A673 (cell line): ENCODE data around the gene TMEM88. TPM values are rescaled to one million over a fixed set of nuclear protein-coding genes. Genes with fewer than 3 reads are reported as not detected.

ENCODE experiments used
- BruUV-seq: library from RNA; stranded (reverse); fragments of 400-500 nt; replicated peaks from 2 replicates; lab custom pipeline; 2021; lab: Mats Ljungman, UMichigan
- CTCF ChIA-PET: fragments of 300-600 bp; sonication (Branson Sonifier 250); formaldehyde crosslinking; loops from one replicate; lab custom pipeline; 2022; ENCODE audit warnings: antibody characterized with exemption; lab: Charles Lee
- POLR2A ChIA-PET: fragments of 300-600 bp; sonication (Branson Sonifier 250); formaldehyde crosslinking; loops from one replicate; lab custom pipeline; 2022; ENCODE audit warnings: antibody characterized with exemption; ENCODE audit not compliant: low non-redundant PET; lab: Charles Lee
- DNase-seq: peaks from one replicate; pipeline ENCODE4 v3.0.0-alpha.2; 2015; ENCODE audit warnings: low spot score
- H3K27ac ChIP-seq: fragments of 200-600 bp; sonication (generic); 2 replicates; pipeline ENCODE4 v1.5.1; 2016; ENCODE audit warnings: mixed run types, low read depth, mild to moderate bottlenecking, mixed read lengths, antibody characterized with exemption, low read length; ENCODE audit not compliant: poor library complexity, severe bottlenecking
- H3K27me3 ChIP-seq: fragments of 200-600 bp; sonication (generic); replicated peaks from 2 replicates; pipeline ENCODE4 v1.6.1; 2017; ENCODE audit warnings: mixed run types, low read depth, mild to moderate bottlenecking, mixed read lengths, antibody characterized with exemption, low read length; ENCODE audit not compliant: insufficient read depth, poor library complexity
- H3K36me3 ChIP-seq: fragments of 200-600 bp; sonication (generic); 2 replicates; pipeline ENCODE4 v1.6.1; 2016; ENCODE audit warnings: mixed run types, mild to moderate bottlenecking, mixed read lengths, antibody characterized with exemption, low read length; ENCODE audit not compliant: insufficient read depth, poor library complexity, severe bottlenecking
- H3K4me1 ChIP-seq: fragments of 200-600 bp; sonication (generic); 2 replicates; pipeline ENCODE4 v1.6.1; 2017; ENCODE audit warnings: mixed run types, mild to moderate bottlenecking, mixed read lengths, antibody characterized with exemption, low read length; ENCODE audit not compliant: insufficient read depth, poor library complexity, severe bottlenecking
- H3K4me3 ChIP-seq: fragments of 200-600 bp; sonication (generic); 2 replicates; pipeline ENCODE4 v1.5.1; 2016; ENCODE audit warnings: low read depth, mixed run types, mild to moderate bottlenecking, mixed read lengths, low read length; ENCODE audit not compliant: poor library complexity, severe bottlenecking
- H3K9me3 ChIP-seq: fragments of 200-600 bp; sonication (generic); 2 replicates; pipeline ENCODE4 v1.6.1; 2016; ENCODE audit warnings: mixed run types, low read depth, mild to moderate bottlenecking, mixed read lengths, antibody characterized with exemption, low read length; ENCODE audit not compliant: poor library complexity, severe bottlenecking
- CTCF ChIP-seq: fragments of 300-800, 200-600 bp; sonication (generic); conservative IDR thresholded peaks from 2 replicates; pipeline ENCODE4 v1.5.1; 2017; ENCODE audit warnings: low read depth, mild to moderate bottlenecking, antibody characterized with exemption, low read length, moderate library complexity, mixed read lengths
- EZH2 ChIP-seq: fragments of 200-600 bp; sonication (generic); IDR thresholded peaks from 2 replicates; pipeline ENCODE4 v1.6.1; 2017; ENCODE audit warnings: borderline replicate concordance, low read depth, mild to moderate bottlenecking, mixed read lengths, antibody characterized with exemption, low read length; ENCODE audit not compliant: poor library complexity, severe bottlenecking
- intact Hi-C: fragments of 100-400 bp; cut with micrococcal nuclease; formaldehyde crosslinking; loops from one replicate; pipeline ENCODE4 v1.10.0; 2022; ENCODE audit not compliant: unreplicated experiment
- total RNA-seq: library from RNA; stranded (reverse); gene quantifications from 2 replicates; pipeline ENCODE4 v1.2.3, GENCODE V29; 2021

The TMEM88 gene
- total RNA-seq, 1 experiment from 2014 or later = 1.7 TPM

DNA sequence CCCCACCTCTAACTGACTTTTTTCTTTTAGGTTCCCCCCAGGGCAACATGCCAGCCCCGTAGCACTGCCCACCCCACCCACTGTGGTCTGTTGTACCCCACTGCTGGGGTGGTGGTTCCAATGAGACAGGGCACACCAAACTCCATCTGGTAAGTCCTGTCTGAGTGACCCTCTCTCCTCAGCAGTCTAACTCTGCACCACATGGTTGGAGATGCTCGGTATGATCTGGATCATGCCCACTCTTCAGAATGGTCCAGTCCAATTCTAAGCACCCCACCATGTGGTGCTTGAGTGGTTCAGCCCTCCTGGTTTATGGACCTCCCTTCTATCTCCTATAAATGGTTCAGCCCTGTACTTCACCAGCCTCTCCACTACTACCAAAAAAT, 15.0 kb upstream of the TMEM88 start:
- no TSS peak for BruUV-seq
- H3K9me3 ChIP-seq = no peaks in the 10 kb centered on the region
- CTCF ChIA-PET = no interaction called here
- no peak for TF ChIP-seq CTCF
- TF ChIP-seq EZH2 = no peak
- H3K36me3 ChIP-seq = peaks cover 3% of the 10 kb centered on the region
- no peaks in the 10 kb centered on the region for H3K27me3 ChIP-seq
- POLR2A ChIA-PET = no interaction called here
- DNase-seq = peak; percentile 80
- H3K4me1 ChIP-seq = peaks cover 39% of the 10 kb centered on the region
- peak overlapping the region; percentile 97 for H3K27ac ChIP-seq
- no peak overlapping the region for H3K4me3 ChIP-seq
- intact Hi-C loops = loop anchor here (5.0 kb wide), 1 partner anchor 382 kb away; no protein-coding TSS in a partner anchor

DNA sequence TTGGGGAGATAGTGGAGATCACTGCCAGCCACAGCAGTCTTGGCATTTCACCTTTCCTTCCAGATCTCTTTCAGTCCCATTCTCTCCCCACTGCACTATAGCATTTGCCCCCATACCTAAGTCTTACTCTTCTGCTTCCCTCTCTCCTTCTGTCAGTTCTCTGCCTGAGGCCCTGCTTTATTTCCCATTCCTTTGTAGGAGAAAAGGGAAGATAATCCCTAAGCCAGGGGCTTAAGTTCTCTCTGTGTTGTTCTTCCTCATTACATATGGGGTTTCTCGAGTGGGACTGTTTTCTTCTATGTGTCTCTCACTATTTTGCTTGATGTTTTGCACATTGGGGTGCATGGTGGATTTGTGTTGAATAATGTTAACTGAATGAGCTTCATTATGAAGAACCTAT, 14.4 kb upstream of the TMEM88 start:
- H3K4me1 ChIP-seq = peaks cover 44% of the 10 kb centered on the region
- no peaks in the 10 kb centered on the region for H3K27me3 ChIP-seq
- H3K4me3 ChIP-seq = peak overlapping the region; percentile 81
- intact Hi-C loops = loop anchor here (5.0 kb wide), 1 partner anchor 382 kb away; no protein-coding TSS in a partner anchor
- DNase-seq = no peak
- no peaks in the 10 kb centered on the region for H3K9me3 ChIP-seq
- ChIA-PET POLR2A (interaction anchor here (0.5 kb wide), 1 partner anchor 234 kb away, joined by 3 read pairs; no protein-coding TSS in a partner anchor), CTCF (no interaction called here)
- TF ChIP-seq EZH2 (no peak), CTCF (no peak)
- peaks cover 7% of the 10 kb centered on the region for H3K36me3 ChIP-seq
- no TSS peak for BruUV-seq
- H3K27ac ChIP-seq = peak overlapping the region; percentile 97

GRCh38 chr17:7840875-7841274, 14.0 kb upstream of the TMEM88 start:
- peaks cover 44% of the 10 kb centered on the region for H3K4me1 ChIP-seq
- H3K27ac ChIP-seq = peak overlapping the region; percentile 97
- POLR2A ChIA-PET = interaction anchor here (0.5 kb wide), 1 partner anchor 233 kb away, joined by 3 read pairs; no protein-coding TSS in a partner anchor
- peaks cover 12% of the 10 kb centered on the region for H3K36me3 ChIP-seq
- TF ChIP-seq EZH2 (no peak), CTCF (no peak)
- peak overlapping the region; percentile 81 for H3K4me3 ChIP-seq
- DNase-seq = no peak
- BruUV-seq = TSS peak; percentile 54
- intact Hi-C loops = loop anchor here (5.0 kb wide), 1 partner anchor 381 kb away; no protein-coding TSS in a partner anchor
- no peaks in the 10 kb centered on the region for H3K27me3 ChIP-seq
- no peaks in the 10 kb centered on the region for H3K9me3 ChIP-seq
- CTCF ChIA-PET = no interaction called here
